Lower leg skin (tissue), 3 donors: ENCODE results near the gene BNIP5.

ENCODE experiments used
- CTCF ChIP-seq, 3 donors: fragments of 450-650 bp; IDR thresholded peaks; one replicate each; pipeline ENCODE4 v1.5.1; 2016; ENCODE audit warnings: antibody characterized with exemption in 3 of 3, mild to moderate bottlenecking in 3 of 3, moderate library complexity in 2 of 3
- POLR2A ChIP-seq, 2 donors: fragments of 450-650 bp; IDR thresholded peaks; one replicate each; pipeline ENCODE4 v1.6.1; 2016 to 2017; ENCODE audit warnings: antibody characterized with exemption in 2 of 2, mild to moderate bottlenecking in 1 of 2, moderate library complexity in 1 of 2

GRCh38 chr6:36313649-36313936, 23.1 kb downstream of the BNIP5 start:
- TF ChIP-seq CTCF (IDR thresholded peaks at IDR 0.05) (no peak), POLR2A (IDR thresholded peaks at IDR 0.05) (no peak)
